GM12874 (cell line): ENCODE results near the gene EML1.
A peak's percentile ranks its signal among the peaks of the same experiment; 100 is the strongest.

Experiments used
- TF ChIP-seq, protein P1 (sequence below): IDR thresholded peaks from 2 replicates; pipeline ENCODE4 v1.5.1; 2011; ENCODE audit warnings: low read depth, mild to moderate bottlenecking, control low read depth, low read length, moderate library complexity; ENCODE audit not compliant: insufficient read depth

The EML1 gene

GRCh38 chr14:99946652-99947489 lies 153.7 kb downstream of the EML1 start:
- TF ChIP-seq, protein P1, sequence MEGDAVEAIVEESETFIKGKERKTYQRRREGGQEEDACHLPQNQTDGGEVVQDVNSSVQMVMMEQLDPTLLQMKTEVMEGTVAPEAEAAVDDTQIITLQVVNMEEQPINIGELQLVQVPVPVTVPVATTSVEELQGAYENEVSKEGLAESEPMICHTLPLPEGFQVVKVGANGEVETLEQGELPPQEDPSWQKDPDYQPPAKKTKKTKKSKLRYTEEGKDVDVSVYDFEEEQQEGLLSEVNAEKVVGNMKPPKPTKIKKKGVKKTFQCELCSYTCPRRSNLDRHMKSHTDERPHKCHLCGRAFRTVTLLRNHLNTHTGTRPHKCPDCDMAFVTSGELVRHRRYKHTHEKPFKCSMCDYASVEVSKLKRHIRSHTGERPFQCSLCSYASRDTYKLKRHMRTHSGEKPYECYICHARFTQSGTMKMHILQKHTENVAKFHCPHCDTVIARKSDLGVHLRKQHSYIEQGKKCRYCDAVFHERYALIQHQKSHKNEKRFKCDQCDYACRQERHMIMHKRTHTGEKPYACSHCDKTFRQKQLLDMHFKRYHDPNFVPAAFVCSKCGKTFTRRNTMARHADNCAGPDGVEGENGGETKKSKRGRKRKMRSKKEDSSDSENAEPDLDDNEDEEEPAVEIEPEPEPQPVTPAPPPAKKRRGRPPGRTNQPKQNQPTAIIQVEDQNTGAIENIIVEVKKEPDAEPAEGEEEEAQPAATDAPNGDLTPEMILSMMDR: peak; percentile 89

GRCh38 chr14:99947695-99948094 lies 154.5 kb downstream of the EML1 start:
- TF ChIP-seq, protein P1: no peak

GRCh38 chr14:99950181-99950580 lies 157.0 kb downstream of the EML1 start:
- TF ChIP-seq, protein P1: no peak

- TF ChIP-seq, protein P1: no peak
Observed at GRCh38 chr14:99951085-99951484, 157.9 kb downstream of the EML1 start.

DNA sequence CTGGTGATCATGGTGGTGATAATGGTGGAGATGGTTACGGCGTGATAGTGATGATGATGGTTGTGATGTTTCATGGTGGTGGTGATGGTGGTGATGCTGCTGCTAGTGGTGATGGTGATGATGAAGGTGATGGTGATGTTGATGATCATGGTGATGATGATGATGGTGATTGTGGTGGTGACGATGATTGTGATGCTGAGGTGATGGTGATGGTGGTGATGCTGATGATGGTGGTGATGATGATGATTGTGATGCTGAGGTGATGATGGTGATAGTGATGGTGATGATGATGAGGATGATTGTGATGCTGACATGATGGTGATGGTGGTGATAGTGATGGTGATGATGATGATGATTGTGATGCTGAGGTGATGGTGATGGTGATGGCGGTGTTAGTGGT lies 158.8 kb downstream of the EML1 start:
- TF ChIP-seq, protein P1: no peak

DNA sequence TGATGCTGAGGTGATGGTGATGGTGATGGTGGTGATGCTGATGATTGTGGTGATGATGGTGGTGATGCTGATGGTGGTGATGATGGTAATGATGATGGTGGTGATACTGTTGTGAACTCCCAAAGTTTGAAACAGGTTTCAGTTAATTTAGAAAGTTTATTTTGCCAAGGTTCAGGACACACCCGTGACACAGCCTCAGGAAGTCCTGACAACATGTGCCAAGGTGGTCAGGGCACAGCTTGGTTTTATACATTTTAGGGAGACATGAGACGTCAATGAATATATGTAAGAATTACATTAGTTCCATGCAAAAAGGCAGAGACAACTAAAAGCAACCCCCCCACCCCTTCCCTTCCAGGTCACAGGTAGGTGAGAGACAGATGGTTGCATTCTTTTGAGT lies 159.2 kb downstream of the EML1 start:
- TF ChIP-seq, protein P1: no peak

GRCh38 chr14:99955826-99956455 lies 162.7 kb downstream of the EML1 start:
- TF ChIP-seq, protein P1: no peak
